Right forelimb (tissue), 1 donor: ENCODE results near the gene ANKRD53.
"Not testable (repeated sequence)": the region's sequence is repeated elsewhere in the genome, so short reads cannot be mapped to it uniquely, and the experiment has no call there.

Source experiments
- DNase-seq: peaks from one replicate; pipeline ENCODE4 v3.0.0-alpha.2; 2018

ANKRD53 gene

DNA sequence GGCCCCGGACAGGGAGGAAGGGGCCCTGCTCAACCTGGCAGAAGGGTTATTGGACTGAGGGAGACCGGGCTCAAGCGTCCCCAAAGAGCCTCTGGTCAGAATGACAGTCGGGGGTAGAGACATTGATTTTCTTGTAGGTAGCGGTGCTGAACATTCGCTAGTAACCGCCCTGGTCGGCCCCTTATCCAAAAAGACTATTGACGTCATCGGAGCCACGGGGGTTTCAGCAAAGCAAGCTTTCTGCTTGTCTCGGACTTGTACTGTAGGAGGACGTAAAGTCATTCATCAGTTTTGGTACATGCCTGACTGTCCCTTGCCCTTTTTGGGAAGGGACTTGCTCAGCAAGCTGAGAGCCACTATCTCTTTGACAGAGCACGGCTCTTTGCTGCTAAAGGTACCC lies 43.0 kb downstream of the ANKRD53 start:
- not testable (repeated sequence) for DNase-seq

DNA sequence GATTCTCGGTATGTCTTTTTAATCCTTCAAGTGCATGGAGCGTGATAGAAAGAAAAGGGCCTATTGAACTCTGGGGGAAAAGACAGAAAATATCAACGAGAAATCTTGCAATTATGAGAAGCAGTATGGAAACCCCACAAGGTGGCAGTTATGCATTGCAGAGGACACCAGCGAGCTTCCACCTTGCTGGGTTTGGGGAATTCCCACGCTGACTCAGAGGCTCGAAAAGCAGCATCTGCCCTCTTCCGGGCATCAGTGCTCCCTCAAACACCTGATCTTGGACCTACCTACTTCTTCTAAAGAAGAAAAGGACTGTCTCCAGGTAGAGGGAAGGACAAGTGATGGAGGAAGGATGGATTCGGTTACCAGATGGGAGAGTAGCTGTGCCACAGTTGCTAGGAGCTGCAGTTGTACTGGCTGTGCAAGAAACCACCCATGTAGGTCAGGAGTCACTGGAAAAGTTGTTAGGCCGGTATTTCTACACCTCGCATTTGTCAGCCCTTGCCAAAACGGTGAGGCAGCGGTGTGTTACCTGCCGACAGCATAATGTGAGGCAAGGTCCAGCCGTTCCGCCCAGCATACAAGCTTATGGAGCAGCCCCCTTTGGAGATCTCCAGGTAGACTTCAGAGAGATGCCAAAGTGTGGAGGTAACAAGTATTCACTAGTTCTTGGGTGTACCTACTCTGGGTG lies 45.3 kb downstream of the ANKRD53 start:
- DNase-seq, result not testable (repeated sequence)
